K562 (cell line): Measurements from ENCODE around the gene RPL38. TPM values are rescaled to one million over a fixed set of nuclear protein-coding genes. Genes with fewer than 3 reads are reported as not detected.
A peak's percentile ranks its signal among the peaks of the same experiment; 100 is the strongest.

Source experiments
- CEBPG ChIP-seq, 3 experiments: fragments of 200-800 bp in 1 of 3; sonication (Bioruptor generic) in 1 of 3; sonication (generic) in 1 of 3; formaldehyde crosslinking in 1 of 3; IDR thresholded peaks in 2 of 3; conservative IDR thresholded peaks in 1 of 3; 2 replicates each; pipeline versions ENCODE4 v1.6.1 to v1.8.0; 2016 to 2022; ENCODE audit warnings: missing compliant biosample characterization in 2 of 3, missing genetic modification characterization in 2 of 3, mild to moderate bottlenecking in 1 of 3, missing genetic modification reagents in 1 of 3
- DPF2 ChIP-seq: fragments of 450-650 bp; IDR thresholded peaks from 2 replicates; pipeline ENCODE4 v1.6.1; 2016
- HDAC3 ChIP-seq: fragments of 450-650 bp; IDR thresholded peaks from 2 replicates; pipeline ENCODE4 v1.6.1; 2018; ENCODE audit warnings: borderline replicate concordance, mild to moderate bottlenecking, moderate library complexity; ENCODE audit not compliant: partially characterized antibody
- ILF3 ChIP-seq: fragments of 450-650 bp; IDR thresholded peaks from 2 replicates; pipeline ENCODE4 v1.6.1; 2018; ENCODE audit warnings: antibody characterized with exemption, mild to moderate bottlenecking, moderate library complexity, borderline replicate concordance
- NELFE ChIP-seq: IDR thresholded peaks from 2 replicates; pipeline ENCODE4 v1.6.1; 2011; ENCODE audit warnings: mild to moderate bottlenecking; ENCODE audit not compliant: insufficient read depth, insufficient read length
- POLR3A ChIP-seq: IDR thresholded peaks from 2 replicates; pipeline ENCODE4 v1.6.1; 2011; ENCODE audit warnings: borderline replicate concordance, mild to moderate bottlenecking, moderate library complexity; ENCODE audit not compliant: insufficient read length, insufficient read depth; ENCODE audit errors: extremely low read depth
- WHSC1 ChIP-seq: IDR thresholded peaks from one replicate; pipeline ENCODE4 v1.6.1; 2012; ENCODE audit warnings: low read length, control low read depth, inconsistent platforms
- XRCC4 ChIP-seq: IDR thresholded peaks from one replicate; pipeline ENCODE4 v1.6.1; 2011; ENCODE audit not compliant: insufficient read depth, insufficient read length; ENCODE audit errors: extremely low read depth
- ZNF146 ChIP-seq: IDR thresholded peaks from one replicate; pipeline ENCODE4 v1.6.1; 2018; ENCODE audit warnings: missing compliant biosample characterization; ENCODE audit not compliant: unreplicated experiment
- ZNF197 ChIP-seq: fragments of 200-800 bp; sonication (Bioruptor generic); IDR thresholded peaks from 2 replicates; pipeline ENCODE4 v1.6.1; 2016; ENCODE audit warnings: low read depth, missing genetic modification characterization, missing compliant biosample characterization
- ZNF586 ChIP-seq: fragments of 450-650 bp; formaldehyde crosslinking; conservative IDR thresholded peaks from 2 replicates; pipeline ENCODE4 v1.4.0; 2020; ENCODE audit warnings: mild to moderate bottlenecking, moderate library complexity
- ZNF644 ChIP-seq: fragments of 200-800 bp; sonication (Bioruptor generic); IDR thresholded peaks from 2 replicates; pipeline ENCODE4 v1.6.1; 2016; ENCODE audit warnings: low read depth, missing genetic modification characterization, missing compliant biosample characterization
- polyA plus RNA-seq, 8 experiments: library from polyadenylated mRNA; depleted of rRNA in 4 of 8; stranded (reverse) in 5 of 8; unstranded in 3 of 8; fragments of >200 nt; fragmentation: Nextera tagmentation in 2 of 8; fragmentation: Illumina TruSeq in 1 of 8; extraction: Ambion mirVana in 2 of 8; extraction: Trizol in 1 of 8; gene quantifications; 2 replicates each; pipeline versions ENCODE4 v1.2.1 to v1.2.3, GENCODE V29; 2011 to 2014; ENCODE audit warnings: inconsistent platforms in 1 of 8, missing spikeins in 1 of 8
- total RNA-seq, 7 experiments: library from RNA; depleted of rRNA in 6 of 7; stranded (reverse); fragments of >200 nt in 6 of 7; fragmentation: Illumina TruSeq in 2 of 7; extraction: Trizol in 2 of 7; gene quantifications; 2 replicates each; pipeline versions ENCODE4 v1.2.1 to v1.2.3, GENCODE V29; 2011 to 2021; ENCODE audit warnings: low replicate concordance in 1 of 7
- TF ChIP-seq, protein P1 (sequence below): fragments of 250-450 bp; sonication (Bioruptor Pico); IDR thresholded peaks from 2 replicates; pipeline ENCODE4 v1.4.0; 2020; ENCODE audit warnings: borderline replicate concordance
- TF ChIP-seq, protein P2 (sequence below): sonication (generic); formaldehyde crosslinking; IDR thresholded peaks from 2 replicates; pipeline ENCODE4 v1.8.0; 2022; ENCODE audit warnings: mild to moderate bottlenecking, missing genetic modification reagents
- TF ChIP-seq, protein P3 (sequence below): fragments of 250-450 bp; sonication (Bioruptor Pico); IDR thresholded peaks from 2 replicates; pipeline ENCODE4 v1.5.0; 2020; ENCODE audit warnings: mild to moderate bottlenecking, borderline replicate concordance
- TF ChIP-seq, protein P4 (sequence below): fragments of 200-800 bp; sonication (Bioruptor generic); IDR thresholded peaks from 2 replicates; pipeline ENCODE4 v1.6.1; 2016; ENCODE audit warnings: missing genetic modification characterization, missing compliant biosample characterization

Gene RPL38
- total and polyA plus RNA-seq, 9 of the 15 experiments (the other 6 are each of a cell fraction or from before 2014, with no cell fraction given) = 1,224 to 3,864 (median 1,939) TPM

GRCh38 chr17:74212913-74213791 is 9.7 kb downstream of the RPL38 start, which contains the start of gene TTYH2 (continued):
- TF ChIP-seq, protein P1, sequence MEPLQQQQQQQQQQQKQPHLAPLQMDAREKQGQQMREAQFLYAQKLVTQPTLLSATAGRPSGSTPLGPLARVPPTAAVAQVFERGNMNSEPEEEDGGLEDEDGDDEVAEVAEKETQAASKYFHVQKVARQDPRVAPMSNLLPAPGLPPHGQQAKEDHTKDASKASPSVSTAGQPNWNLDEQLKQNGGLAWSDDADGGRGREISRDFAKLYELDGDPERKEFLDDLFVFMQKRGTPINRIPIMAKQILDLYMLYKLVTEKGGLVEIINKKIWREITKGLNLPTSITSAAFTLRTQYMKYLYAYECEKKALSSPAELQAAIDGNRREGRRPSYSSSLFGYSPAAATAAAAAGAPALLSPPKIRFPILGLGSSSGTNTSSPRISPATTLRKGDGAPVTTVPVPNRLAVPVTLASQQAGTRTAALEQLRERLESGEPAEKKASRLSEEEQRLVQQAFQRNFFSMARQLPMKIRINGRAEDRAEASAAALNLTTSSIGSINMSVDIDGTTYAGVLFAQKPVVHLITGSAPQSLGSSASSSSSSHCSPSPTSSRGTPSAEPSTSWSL (CRISPR knock-in tag) = no peak
- TF ChIP-seq ZNF586 (CRISPR knock-in tag) (no peak), DPF2 (no peak), ZNF644 (tag) (no peak), ILF3 (no peak), WHSC1 (no peak), POLR3A (no peak), NELFE (no peak), CEBPG (CRISPR knock-in tag; IDR thresholded peaks at IDR 0.05) (peak; percentile 75), CEBPG (tag; conservative IDR thresholded peaks at IDR 0.05 in 1 of 2, IDR thresholded peaks at IDR 0.05 in 1 of 2) (peak; percentile 78 to 86), HDAC3 (no peak), ZNF146 (no peak), ZNF197 (no peak), XRCC4 (no peak)
- TF ChIP-seq, protein P2, sequence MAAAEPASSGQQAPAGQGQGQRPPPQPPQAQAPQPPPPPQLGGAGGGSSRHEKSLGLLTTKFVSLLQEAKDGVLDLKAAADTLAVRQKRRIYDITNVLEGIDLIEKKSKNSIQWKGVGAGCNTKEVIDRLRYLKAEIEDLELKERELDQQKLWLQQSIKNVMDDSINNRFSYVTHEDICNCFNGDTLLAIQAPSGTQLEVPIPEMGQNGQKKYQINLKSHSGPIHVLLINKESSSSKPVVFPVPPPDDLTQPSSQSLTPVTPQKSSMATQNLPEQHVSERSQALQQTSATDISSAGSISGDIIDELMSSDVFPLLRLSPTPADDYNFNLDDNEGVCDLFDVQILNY = no peak
- TF ChIP-seq, protein P3, sequence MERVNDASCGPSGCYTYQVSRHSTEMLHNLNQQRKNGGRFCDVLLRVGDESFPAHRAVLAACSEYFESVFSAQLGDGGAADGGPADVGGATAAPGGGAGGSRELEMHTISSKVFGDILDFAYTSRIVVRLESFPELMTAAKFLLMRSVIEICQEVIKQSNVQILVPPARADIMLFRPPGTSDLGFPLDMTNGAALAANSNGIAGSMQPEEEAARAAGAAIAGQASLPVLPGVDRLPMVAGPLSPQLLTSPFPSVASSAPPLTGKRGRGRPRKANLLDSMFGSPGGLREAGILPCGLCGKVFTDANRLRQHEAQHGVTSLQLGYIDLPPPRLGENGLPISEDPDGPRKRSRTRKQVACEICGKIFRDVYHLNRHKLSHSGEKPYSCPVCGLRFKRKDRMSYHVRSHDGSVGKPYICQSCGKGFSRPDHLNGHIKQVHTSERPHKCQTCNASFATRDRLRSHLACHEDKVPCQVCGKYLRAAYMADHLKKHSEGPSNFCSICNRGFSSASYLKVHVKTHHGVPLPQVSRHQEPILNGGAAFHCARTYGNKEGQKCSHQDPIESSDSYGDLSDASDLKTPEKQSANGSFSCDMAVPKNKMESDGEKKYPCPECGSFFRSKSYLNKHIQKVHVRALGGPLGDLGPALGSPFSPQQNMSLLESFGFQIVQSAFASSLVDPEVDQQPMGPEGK = no peak
- TF ChIP-seq, protein P4, sequence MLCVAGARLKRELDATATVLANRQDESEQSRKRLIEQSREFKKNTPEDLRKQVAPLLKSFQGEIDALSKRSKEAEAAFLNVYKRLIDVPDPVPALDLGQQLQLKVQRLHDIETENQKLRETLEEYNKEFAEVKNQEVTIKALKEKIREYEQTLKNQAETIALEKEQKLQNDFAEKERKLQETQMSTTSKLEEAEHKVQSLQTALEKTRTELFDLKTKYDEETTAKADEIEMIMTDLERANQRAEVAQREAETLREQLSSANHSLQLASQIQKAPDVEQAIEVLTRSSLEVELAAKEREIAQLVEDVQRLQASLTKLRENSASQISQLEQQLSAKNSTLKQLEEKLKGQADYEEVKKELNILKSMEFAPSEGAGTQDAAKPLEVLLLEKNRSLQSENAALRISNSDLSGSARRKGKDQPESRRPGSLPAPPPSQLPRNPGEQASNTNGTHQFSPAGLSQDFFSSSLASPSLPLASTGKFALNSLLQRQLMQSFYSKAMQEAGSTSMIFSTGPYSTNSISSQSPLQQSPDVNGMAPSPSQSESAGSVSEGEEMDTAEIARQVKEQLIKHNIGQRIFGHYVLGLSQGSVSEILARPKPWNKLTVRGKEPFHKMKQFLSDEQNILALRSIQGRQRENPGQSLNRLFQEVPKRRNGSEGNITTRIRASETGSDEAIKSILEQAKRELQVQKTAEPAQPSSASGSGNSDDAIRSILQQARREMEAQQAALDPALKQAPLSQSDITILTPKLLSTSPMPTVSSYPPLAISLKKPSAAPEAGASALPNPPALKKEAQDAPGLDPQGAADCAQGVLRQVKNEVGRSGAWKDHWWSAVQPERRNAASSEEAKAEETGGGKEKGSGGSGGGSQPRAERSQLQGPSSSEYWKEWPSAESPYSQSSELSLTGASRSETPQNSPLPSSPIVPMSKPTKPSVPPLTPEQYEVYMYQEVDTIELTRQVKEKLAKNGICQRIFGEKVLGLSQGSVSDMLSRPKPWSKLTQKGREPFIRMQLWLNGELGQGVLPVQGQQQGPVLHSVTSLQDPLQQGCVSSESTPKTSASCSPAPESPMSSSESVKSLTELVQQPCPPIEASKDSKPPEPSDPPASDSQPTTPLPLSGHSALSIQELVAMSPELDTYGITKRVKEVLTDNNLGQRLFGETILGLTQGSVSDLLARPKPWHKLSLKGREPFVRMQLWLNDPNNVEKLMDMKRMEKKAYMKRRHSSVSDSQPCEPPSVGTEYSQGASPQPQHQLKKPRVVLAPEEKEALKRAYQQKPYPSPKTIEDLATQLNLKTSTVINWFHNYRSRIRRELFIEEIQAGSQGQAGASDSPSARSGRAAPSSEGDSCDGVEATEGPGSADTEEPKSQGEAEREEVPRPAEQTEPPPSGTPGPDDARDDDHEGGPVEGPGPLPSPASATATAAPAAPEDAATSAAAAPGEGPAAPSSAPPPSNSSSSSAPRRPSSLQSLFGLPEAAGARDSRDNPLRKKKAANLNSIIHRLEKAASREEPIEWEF (CRISPR knock-in tag) = no peak
